GM10248 (cell line): ENCODE measurements around the gene ZFAND2A.
"Not testable (repeated sequence)": the region's sequence is repeated elsewhere in the genome, so short reads cannot be mapped to it uniquely, and the experiment has no call there.

ENCODE experiments used
- CTCF ChIA-PET: fragments of 300-600 bp; sonication (Branson Sonifier 250); formaldehyde crosslinking; extraction: SDS; loops from one replicate; lab custom pipeline; 2021; ENCODE audit warnings: antibody characterized with exemption; lab: Yijun Ruan, JAX
- POLR2A ChIA-PET: fragments of 350-650 bp; sonication (Branson Sonifier 250); formaldehyde crosslinking; extraction: SDS; loops from one replicate; lab custom pipeline; 2020; ENCODE audit warnings: antibody characterized with exemption; lab: Yijun Ruan, JAX
- DNase-seq: peaks from one replicate; pipeline ENCODE4 v3.0.0; 2012; ENCODE audit errors: extremely low spot score
- TF ChIP-seq, protein P1 (sequence below): IDR thresholded peaks from 2 replicates; pipeline ENCODE4 v1.5.1; 2012; ENCODE audit warnings: mild to moderate bottlenecking, low read depth; ENCODE audit errors: extremely low read depth, missing control alignments, control extremely low read depth

Gene ZFAND2A

GRCh38 chr7:1121476-1121875 is 38.5 kb downstream of the ZFAND2A start:
- ChIA-PET CTCF (interaction anchor here (2.7 kb wide), 1 partner anchor 16 kb away, joined by 7 read pairs; no protein-coding TSS in a partner anchor), POLR2A (no interaction called here)
- TF ChIP-seq, protein P1, sequence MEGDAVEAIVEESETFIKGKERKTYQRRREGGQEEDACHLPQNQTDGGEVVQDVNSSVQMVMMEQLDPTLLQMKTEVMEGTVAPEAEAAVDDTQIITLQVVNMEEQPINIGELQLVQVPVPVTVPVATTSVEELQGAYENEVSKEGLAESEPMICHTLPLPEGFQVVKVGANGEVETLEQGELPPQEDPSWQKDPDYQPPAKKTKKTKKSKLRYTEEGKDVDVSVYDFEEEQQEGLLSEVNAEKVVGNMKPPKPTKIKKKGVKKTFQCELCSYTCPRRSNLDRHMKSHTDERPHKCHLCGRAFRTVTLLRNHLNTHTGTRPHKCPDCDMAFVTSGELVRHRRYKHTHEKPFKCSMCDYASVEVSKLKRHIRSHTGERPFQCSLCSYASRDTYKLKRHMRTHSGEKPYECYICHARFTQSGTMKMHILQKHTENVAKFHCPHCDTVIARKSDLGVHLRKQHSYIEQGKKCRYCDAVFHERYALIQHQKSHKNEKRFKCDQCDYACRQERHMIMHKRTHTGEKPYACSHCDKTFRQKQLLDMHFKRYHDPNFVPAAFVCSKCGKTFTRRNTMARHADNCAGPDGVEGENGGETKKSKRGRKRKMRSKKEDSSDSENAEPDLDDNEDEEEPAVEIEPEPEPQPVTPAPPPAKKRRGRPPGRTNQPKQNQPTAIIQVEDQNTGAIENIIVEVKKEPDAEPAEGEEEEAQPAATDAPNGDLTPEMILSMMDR: no peak
- no peak for DNase-seq

- TF ChIP-seq, protein P1: no peak
- ChIA-PET CTCF (interaction anchor here (0.8 to 1.5 kb wide), 3 partner anchors 13 to 55 kb away, joined by 3 to 4 read pairs (median 4); no protein-coding TSS in a partner anchor), POLR2A (no interaction called here)
- no peak for DNase-seq
Observed at GRCh38 chr7:1120791-1121190, 39.2 kb downstream of the ZFAND2A start.

DNA sequence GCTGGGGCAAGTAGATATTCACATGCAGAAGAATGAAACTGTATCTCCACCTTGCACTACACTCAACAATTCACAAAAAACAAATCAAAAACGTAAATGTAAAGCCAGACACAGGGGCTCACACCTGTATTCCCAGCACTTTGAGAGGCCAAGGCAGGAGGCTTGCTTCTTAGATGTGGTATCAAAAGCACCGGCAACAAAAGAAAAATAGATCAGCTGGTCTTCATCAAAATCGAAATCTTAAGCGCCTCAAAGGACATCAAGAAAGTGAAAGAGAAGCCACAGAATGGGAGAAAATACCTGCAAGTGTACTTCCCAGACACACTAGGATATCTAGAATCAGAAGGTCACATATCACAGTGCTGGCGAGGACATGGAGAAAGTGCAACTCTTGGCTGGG is 40.8 kb downstream of the ZFAND2A start:
- TF ChIP-seq, protein P1: no peak
- ChIA-PET CTCF (interaction anchor here (1.5 kb wide), 1 partner anchor 54 kb away, joined by 4 read pairs; no protein-coding TSS in a partner anchor), POLR2A (no interaction called here)
- no peak for DNase-seq

DNA sequence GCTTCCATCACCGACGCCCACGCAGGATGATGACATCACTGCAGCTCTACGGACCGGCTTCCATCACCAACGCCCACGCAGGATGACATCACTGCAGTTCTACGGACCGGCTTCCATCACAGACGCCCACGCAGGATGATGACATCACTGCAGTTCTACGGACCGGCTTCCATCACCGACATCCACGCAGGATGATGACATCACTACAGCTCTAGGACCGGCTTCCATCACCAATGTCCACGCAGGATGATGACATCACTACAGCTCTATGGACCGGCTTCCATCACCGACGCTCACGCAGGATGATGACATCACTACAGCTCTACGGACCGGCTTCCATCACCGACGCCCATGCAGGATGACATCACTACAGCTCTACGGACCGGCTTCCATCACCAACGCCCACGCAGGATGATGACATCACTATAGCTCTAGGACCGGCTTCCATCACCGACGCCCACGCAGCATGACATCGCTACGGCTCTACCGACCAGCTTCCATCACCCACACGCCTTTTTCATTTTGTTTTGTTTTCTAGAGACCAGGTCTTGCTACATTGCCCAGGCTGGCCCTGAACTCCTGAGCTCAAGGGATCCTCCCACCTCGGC is 42.6 kb downstream of the ZFAND2A start:
- ChIA-PET POLR2A (no interaction called here), CTCF (interaction anchor here (1.1 to 2.0 kb wide), 3 partner anchors 14 to 124 kb away, joined by 3 to 5 read pairs (median 4); no protein-coding TSS in a partner anchor)
- TF ChIP-seq, protein P1: no peak
- no peak for DNase-seq

GRCh38 chr7:1116383-1117008 is 43.5 kb downstream of the ZFAND2A start:
- POLR2A ChIA-PET, DNase-seq: not testable (repeated sequence)
- CTCF ChIA-PET: interaction anchor here (1.8 to 2.0 kb wide), 3 partner anchors 15 to 123 kb away, joined by 4 to 5 read pairs (median 5); no protein-coding TSS in a partner anchor

- POLR2A ChIA-PET, DNase-seq: not testable (repeated sequence)
- CTCF ChIA-PET: interaction anchor here (1.1 to 2.0 kb wide), 3 partner anchors 11 to 123 kb away, joined by 3 to 5 read pairs (median 5); no protein-coding TSS in a partner anchor
Observed at GRCh38 chr7:1115171-1116045, 44.6 kb downstream of the ZFAND2A start.

DNA sequence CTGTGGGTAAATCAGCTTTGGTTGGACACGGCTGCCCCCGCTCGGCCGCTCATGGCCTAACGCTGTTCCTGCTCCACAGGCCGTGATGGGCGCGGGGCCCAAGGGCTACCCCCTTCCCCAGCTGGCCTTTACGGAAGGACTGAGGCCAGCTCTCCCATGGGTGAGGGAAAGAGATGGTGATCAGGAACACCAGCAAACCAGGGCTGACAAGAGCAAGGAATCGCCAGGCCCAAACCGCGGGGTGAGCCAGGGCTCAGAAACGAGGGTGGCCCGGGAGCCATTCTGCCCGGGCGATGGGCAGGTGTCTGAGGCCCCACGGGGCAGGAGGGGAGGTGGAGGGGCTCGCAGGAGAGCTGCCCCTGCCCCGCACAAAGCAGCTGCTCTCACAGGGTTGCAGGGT is 45.5 kb downstream of the ZFAND2A start:
- CTCF ChIA-PET: interaction anchor here (1.1 to 2.0 kb wide), 3 partner anchors 10 to 122 kb away, joined by 3 to 5 read pairs (median 5); no protein-coding TSS in a partner anchor
- TF ChIP-seq, protein P1: no peak
- DNase-seq: no peak
- POLR2A ChIA-PET: no interaction called here
